ENCODE results near the gene OTOP1.
"Not testable (repeated sequence)": the region's sequence is repeated elsewhere in the genome, so short reads cannot be mapped to it uniquely, and the experiment has no call there.

DNA sequence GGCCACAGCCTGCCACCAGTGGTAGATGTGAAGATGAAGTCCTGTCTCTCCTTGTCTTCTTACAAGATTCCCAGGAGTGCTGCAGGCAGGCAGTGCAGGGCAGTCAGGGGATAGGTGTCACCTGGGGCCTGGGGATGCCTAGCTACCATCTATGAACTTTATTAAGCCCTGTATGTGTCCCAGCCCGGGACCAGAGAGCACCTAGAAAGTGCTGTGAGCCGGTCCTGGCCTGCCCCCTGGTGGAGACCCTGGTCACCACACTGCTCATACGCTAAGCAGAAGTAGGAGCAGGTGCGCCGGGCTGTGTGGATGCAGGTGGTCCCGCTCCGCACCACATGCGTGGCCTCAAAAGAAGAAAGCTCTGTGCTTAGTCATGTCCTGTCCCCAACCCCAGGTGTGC, 81.1 kb downstream of the OTOP1 start:
- TF ChIP-seq CTCF, POLR2A (IDR thresholded peaks at IDR 0.05): not testable (repeated sequence)
